ENCODE results near the gene ZNF536. TPM values are rescaled to one million over a fixed set of nuclear protein-coding genes. Genes with fewer than 3 reads are reported as not detected.

Gene ZNF536
- total RNA-seq, 1 experiment from 2014 or later, result not detected

DNA sequence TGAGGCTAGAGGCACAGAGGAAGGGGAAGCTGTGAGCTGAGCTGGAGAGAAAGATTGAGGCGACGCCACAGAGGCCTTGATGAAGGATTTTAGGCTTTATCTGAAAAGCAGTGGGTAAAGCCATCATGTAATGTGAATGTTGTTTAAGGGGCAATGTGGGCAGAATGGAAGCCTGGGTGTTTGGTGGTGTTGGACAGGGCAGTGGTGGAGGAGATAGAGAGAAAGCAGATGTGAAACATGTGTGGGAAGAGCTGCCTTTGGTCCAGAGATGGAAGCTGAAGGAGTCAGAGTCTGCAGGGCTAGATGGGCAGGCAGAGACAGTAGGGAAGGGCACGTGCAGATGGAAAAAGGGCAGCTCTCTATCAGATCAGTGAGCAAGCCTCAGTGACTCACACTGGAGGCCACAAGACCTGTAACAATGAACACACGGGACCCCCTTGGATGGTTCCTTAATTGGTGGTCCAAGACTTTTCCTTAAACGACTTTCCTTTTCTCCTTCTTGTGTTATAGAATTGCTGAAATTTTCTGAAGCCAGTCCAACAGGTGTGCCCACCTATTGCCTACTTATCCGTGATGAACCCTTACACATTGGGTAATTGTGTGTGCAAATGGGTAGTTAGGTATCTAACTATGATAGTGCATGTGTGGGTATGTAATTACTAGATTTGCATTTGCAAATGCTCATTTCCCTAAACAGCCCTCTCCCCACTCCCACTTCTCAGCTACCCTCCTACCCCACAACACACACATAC lies 21.7 kb downstream of the ZNF536 start:
- TF ChIP-seq, protein P1, sequence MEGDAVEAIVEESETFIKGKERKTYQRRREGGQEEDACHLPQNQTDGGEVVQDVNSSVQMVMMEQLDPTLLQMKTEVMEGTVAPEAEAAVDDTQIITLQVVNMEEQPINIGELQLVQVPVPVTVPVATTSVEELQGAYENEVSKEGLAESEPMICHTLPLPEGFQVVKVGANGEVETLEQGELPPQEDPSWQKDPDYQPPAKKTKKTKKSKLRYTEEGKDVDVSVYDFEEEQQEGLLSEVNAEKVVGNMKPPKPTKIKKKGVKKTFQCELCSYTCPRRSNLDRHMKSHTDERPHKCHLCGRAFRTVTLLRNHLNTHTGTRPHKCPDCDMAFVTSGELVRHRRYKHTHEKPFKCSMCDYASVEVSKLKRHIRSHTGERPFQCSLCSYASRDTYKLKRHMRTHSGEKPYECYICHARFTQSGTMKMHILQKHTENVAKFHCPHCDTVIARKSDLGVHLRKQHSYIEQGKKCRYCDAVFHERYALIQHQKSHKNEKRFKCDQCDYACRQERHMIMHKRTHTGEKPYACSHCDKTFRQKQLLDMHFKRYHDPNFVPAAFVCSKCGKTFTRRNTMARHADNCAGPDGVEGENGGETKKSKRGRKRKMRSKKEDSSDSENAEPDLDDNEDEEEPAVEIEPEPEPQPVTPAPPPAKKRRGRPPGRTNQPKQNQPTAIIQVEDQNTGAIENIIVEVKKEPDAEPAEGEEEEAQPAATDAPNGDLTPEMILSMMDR (conservative IDR thresholded peaks at IDR 0.05), result no peak
- H4K5ac ChIP-seq (ENCODE audit: insufficient read length, low read depth, low read length), result no peak overlapping the region
- Mint-ChIP-seq H3K9me3 (no peaks in the 10 kb centered on the region; a peak in 1 of 5 replicates), H3K27ac (no peak overlapping the region), H3K36me3 (ENCODE audit: insufficient read depth in 1 of 3, low read depth in 3 of 3) (no peaks in the 10 kb centered on the region; a peak in 1 of 7 replicates), H3K27me3 (ENCODE audit: low read depth) (peaks cover 37% of the 10 kb centered on the region), H3K4me3 (no peak overlapping the region), H3K4me1 (peaks cover 43 to 45% of the 10 kb centered on the region in 2 experiments)
- WGBS (ENCODE audit: extremely low coverage, insufficient read length, low lambda C conversion rate), result no CpG with 5 or more reads among the region's 6 CpGs
- no peak overlapping the region for H2BK20ac ChIP-seq (ENCODE audit: low read depth, low read length, poor library complexity, severe bottlenecking)
- no peaks in the 10 kb centered on the region for H3K23me2 ChIP-seq (ENCODE audit: insufficient read length, low read depth, low read length, poor library complexity, severe bottlenecking)
- peaks cover 9% of the 10 kb centered on the region; the same call in 1 of the 2 replicates for H3K4me1 ChIP-seq (ENCODE audit: insufficient read depth, low read length)
- H3K27me3 ChIP-seq (ENCODE audit: insufficient read depth, low read length), result no peaks in the 10 kb centered on the region
- no peak overlapping the region for H3K4me2 ChIP-seq (ENCODE audit: insufficient read depth, insufficient read length, low read length)
- no peak overlapping the region for H4K8ac ChIP-seq (replicated peaks; ENCODE audit: insufficient read length, low read depth, low read length)
- no peak overlapping the region for H2BK120ac ChIP-seq (ENCODE audit: low read depth, low read length, poor library complexity, severe bottlenecking)
- no peak overlapping the region for H2BK5ac ChIP-seq (ENCODE audit: insufficient read length, low read length)
- no peak overlapping the region for H3K4ac ChIP-seq (ENCODE audit: low read depth, low read length)
- no peak for DNase-seq
- no peaks in the 10 kb centered on the region for H4K20me1 ChIP-seq (ENCODE audit: control insufficient read depth, insufficient read depth, insufficient read length)
- H3K27ac ChIP-seq (ENCODE audit: insufficient read length, low read depth, low read length), result no peak overlapping the region
- no peak overlapping the region for H3T11ph ChIP-seq (ENCODE audit: low read length)
- no peak overlapping the region for H2BK15ac ChIP-seq (ENCODE audit: low read depth, low read length)
- no peaks in the 10 kb centered on the region for H3K79me1 ChIP-seq (ENCODE audit: insufficient read depth, low read depth, low read length, poor library complexity, severe bottlenecking)
- no peak overlapping the region for H2AFZ ChIP-seq (ENCODE audit: low read length)
- H2AK5ac ChIP-seq (ENCODE audit: insufficient read length, low read length), result no peak overlapping the region
- no peak overlapping the region for H3K23ac ChIP-seq (ENCODE audit: insufficient read length, low read depth, low read length)
- no peak overlapping the region for H3K14ac ChIP-seq (ENCODE audit: insufficient read depth, low read length)
- no peaks in the 10 kb centered on the region for H3K79me2 ChIP-seq (ENCODE audit: insufficient read depth, low read length)
- no peak overlapping the region for H3K18ac ChIP-seq (ENCODE audit: insufficient read length, low read depth, low read length)
- H3K9me3 ChIP-seq (ENCODE audit: control insufficient read depth, low read depth, low read length), result no peaks in the 10 kb centered on the region
- no peak overlapping the region for H2BK12ac ChIP-seq (ENCODE audit: insufficient read length, low read depth, low read length)
- no peak overlapping the region for H4K91ac ChIP-seq (ENCODE audit: insufficient read length, low read depth, low read length)
- no peak overlapping the region for H3K9ac ChIP-seq (ENCODE audit: extremely low read depth, insufficient read length, low read length)
- H3K56ac ChIP-seq (ENCODE audit: insufficient read length, low read depth, low read length), result no peak overlapping the region

Data from H9 (cell line).